ENCODE data around the gene DISC1.
"Not testable (repeated sequence)": the region's sequence is repeated elsewhere in the genome, so short reads cannot be mapped to it uniquely, and the experiment has no call there.

DNA sequence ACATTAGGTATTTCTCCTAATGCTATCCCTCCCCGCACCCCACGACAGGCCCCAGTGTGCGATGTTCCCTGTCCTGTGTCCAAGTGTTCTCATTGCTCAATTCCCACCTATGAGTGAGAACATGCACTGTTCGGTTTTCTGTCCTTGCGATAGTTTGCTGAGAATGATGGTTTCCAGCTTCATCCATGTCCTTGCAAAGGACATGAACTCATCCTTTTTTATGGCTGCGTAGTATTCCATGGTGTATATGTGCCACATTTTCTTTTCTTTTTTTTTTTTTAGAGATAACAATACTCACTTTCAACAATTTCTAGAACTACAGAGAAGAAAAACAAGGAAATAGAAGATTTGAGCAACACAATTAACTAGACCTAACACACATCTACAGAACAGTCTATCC, 19.0 kb downstream of the DISC1 start:
- TF ChIP-seq, protein P1, sequence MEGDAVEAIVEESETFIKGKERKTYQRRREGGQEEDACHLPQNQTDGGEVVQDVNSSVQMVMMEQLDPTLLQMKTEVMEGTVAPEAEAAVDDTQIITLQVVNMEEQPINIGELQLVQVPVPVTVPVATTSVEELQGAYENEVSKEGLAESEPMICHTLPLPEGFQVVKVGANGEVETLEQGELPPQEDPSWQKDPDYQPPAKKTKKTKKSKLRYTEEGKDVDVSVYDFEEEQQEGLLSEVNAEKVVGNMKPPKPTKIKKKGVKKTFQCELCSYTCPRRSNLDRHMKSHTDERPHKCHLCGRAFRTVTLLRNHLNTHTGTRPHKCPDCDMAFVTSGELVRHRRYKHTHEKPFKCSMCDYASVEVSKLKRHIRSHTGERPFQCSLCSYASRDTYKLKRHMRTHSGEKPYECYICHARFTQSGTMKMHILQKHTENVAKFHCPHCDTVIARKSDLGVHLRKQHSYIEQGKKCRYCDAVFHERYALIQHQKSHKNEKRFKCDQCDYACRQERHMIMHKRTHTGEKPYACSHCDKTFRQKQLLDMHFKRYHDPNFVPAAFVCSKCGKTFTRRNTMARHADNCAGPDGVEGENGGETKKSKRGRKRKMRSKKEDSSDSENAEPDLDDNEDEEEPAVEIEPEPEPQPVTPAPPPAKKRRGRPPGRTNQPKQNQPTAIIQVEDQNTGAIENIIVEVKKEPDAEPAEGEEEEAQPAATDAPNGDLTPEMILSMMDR (conservative IDR thresholded peaks at IDR 0.05 in 1 of 2, IDR thresholded peaks at IDR 0.05 in 1 of 2; ENCODE audit: low read depth in 1 of 2, low read length in 2 of 2) = not testable (repeated sequence)
- not testable (repeated sequence) for TF ChIP-seq EZH2 (IDR thresholded peaks at IDR 0.05; ENCODE audit: low read length, missing control alignments)

Data from fibroblast of lung (primary cell).